Activated CD8-positive, alpha-beta T cell treated with anti-CD3 and anti-CD28 coated beads, Interleukin-2, amount 10 ng/mL, durations not matched to agents 7 days and 5 days (primary cell): ENCODE measurements around the gene DCHS2. TPM values are rescaled to one million over a fixed set of nuclear protein-coding genes. Genes with fewer than 3 reads are reported as not detected.

Source experiments
- ATAC-seq: fragments of 150-1000 bp; cut with Tn5 transposase; one replicate; pipeline ENCODE4 v1.10.0; 2021; ENCODE audit warnings: moderate library complexity
- CTCF ChIA-PET: fragments of 350-600 bp; sonication (Branson Sonifier 250); formaldehyde crosslinking; loops from one replicate; lab custom pipeline; 2021; ENCODE audit warnings: antibody characterized with exemption; lab: Charles Lee
- POLR2A ChIA-PET: fragments of 350-600 bp; sonication (Branson Sonifier 250); formaldehyde crosslinking; loops from one replicate; lab custom pipeline; 2021; ENCODE audit warnings: antibody characterized with exemption; lab: Charles Lee
- DNase-seq: peaks from one replicate; pipeline ENCODE4 v3.0.0-alpha.2; 2020
- H3K27ac Mint-ChIP-seq: one replicate; pipeline ENCODE4 v1.8.0; 2021; ENCODE audit warnings: mild to moderate bottlenecking, mixed read lengths
- H3K27me3 Mint-ChIP-seq: one replicate; pipeline ENCODE4 v1.8.0; 2021; ENCODE audit warnings: low read depth, mixed read lengths
- H3K36me3 Mint-ChIP-seq: one replicate; pipeline ENCODE4 v1.8.0; 2021; ENCODE audit warnings: low read depth, mixed read lengths
- H3K4me1 Mint-ChIP-seq: one replicate; pipeline ENCODE4 v1.8.0; 2021; ENCODE audit warnings: low read depth, mixed read lengths
- H3K4me3 Mint-ChIP-seq: one replicate; pipeline ENCODE4 v1.8.0; 2021; ENCODE audit warnings: mild to moderate bottlenecking, mixed read lengths
- H3K9me3 Mint-ChIP-seq: one replicate; pipeline ENCODE4 v1.8.0; 2022; ENCODE audit warnings: mixed read lengths; ENCODE audit not compliant: insufficient read depth
- total RNA-seq, 2 experiments: library from RNA; stranded (reverse); gene quantifications; one replicate each; pipeline ENCODE4 v1.2.3, GENCODE V29; 2021

Gene DCHS2
- total RNA-seq, 2 experiments from 2014 or later: not detected

DNA sequence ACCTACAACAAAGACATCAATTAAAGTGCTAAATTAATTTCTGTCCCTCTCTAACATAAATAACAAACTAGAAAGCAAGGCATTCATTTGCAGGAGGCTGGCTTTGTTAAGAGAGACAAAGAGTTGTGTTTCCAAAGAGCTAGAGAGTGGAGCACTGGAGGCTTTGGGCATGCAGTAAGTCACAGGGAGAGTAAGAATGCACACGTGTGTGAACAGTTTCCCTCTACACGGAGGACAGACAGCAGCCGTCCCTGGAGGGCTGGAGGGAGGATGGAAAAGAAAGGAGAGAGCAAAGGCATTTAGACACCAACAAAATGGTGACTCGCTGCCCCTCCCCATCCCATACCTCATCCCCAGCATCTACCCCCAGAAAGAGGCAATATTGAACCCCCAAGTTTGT is 20.4 kb upstream of the DCHS2 start:
- ChIA-PET POLR2A (no interaction called here), CTCF (no interaction called here)
- Mint-ChIP-seq H3K9me3 (no peaks in the 10 kb centered on the region), H3K27me3 (peaks cover 23% of the 10 kb centered on the region), H3K4me3 (no peak overlapping the region), H3K4me1 (no peaks in the 10 kb centered on the region), H3K27ac (no peak overlapping the region), H3K36me3 (no peaks in the 10 kb centered on the region)
- ATAC-seq (no peak), DNase-seq (no peak)

DNA sequence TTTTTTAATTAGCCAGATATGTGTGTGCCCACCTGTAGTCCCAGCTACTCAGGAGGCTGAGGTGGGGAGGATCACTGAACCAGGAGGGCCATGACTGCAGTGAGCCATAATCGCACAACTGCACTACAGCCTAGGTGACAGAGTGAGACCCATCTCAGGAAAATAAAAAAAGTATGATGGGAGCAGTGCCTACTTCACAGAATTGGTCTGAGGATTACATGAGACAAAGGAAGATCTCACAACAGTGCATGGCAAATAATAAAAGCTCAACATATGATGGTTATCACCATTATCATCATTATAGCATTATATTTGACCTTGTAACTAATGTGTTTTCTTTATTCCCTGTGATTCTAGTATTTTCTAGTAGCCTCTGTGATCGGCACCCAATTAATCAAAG is 19.9 kb upstream of the DCHS2 start:
- ATAC-seq (no peak), DNase-seq (no peak)
- Mint-ChIP-seq H3K36me3 (no peaks in the 10 kb centered on the region), H3K4me1 (no peaks in the 10 kb centered on the region), H3K9me3 (no peaks in the 10 kb centered on the region), H3K27me3 (peaks cover 26% of the 10 kb centered on the region), H3K27ac (no peak overlapping the region), H3K4me3 (no peak overlapping the region)
- ChIA-PET CTCF (no interaction called here), POLR2A (no interaction called here)

- Mint-ChIP-seq H3K4me3 (no peak overlapping the region), H3K27ac (no peak overlapping the region), H3K9me3 (no peaks in the 10 kb centered on the region), H3K27me3 (peaks cover 33% of the 10 kb centered on the region), H3K4me1 (no peaks in the 10 kb centered on the region), H3K36me3 (no peaks in the 10 kb centered on the region)
- DNase-seq (no peak), ATAC-seq (no peak)
- ChIA-PET CTCF (interaction anchor here (1.0 to 2.2 kb wide), 6 partner anchors 23 to 716 kb away, joined by 3 to 16 read pairs (median 4); partner anchors contain the start of gene PLRG1), POLR2A (no interaction called here)
Observed at GRCh38 chr4:154507156-154507555, 15.6 kb upstream of the DCHS2 start.

DNA sequence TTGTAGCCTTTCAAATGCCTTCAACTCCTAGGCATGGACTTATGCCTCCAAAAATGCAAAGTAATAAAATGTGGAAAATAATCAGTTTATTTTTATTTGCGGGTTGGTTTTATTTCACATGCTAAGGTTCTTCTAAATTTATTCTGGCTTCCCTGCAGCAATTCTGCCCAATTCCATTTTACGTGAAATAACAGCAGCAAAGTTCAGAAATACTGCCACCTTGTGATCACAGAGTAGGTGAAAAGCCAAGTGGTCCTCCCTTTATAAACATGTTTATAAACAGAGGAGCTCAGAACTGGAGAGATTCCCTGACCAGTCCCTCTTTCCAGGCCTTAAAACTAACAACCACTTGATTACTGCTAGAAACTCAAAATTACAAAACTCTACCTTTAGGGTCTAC is 14.7 kb upstream of the DCHS2 start:
- ChIA-PET POLR2A (no interaction called here), CTCF (interaction anchor here (0.8 to 2.2 kb wide), 7 partner anchors 10 to 715 kb away, joined by 3 to 16 read pairs (median 4); no protein-coding TSS in a partner anchor)
- H3K9me3 Mint-ChIP-seq: no peaks in the 10 kb centered on the region
- no peak for DNase-seq
- H3K4me1 Mint-ChIP-seq: no peaks in the 10 kb centered on the region
- peaks cover 33% of the 10 kb centered on the region for H3K27me3 Mint-ChIP-seq
- no peak overlapping the region for H3K27ac Mint-ChIP-seq
- no peak for ATAC-seq
- H3K4me3 Mint-ChIP-seq: no peak overlapping the region
- no peaks in the 10 kb centered on the region for H3K36me3 Mint-ChIP-seq

- Mint-ChIP-seq H3K9me3 (no peaks in the 10 kb centered on the region), H3K27ac (no peak overlapping the region), H3K4me3 (no peak overlapping the region), H3K36me3 (no peaks in the 10 kb centered on the region), H3K27me3 (peaks cover 38% of the 10 kb centered on the region), H3K4me1 (no peaks in the 10 kb centered on the region)
- POLR2A ChIA-PET: no interaction called here
- no peak for ATAC-seq
- no peak for DNase-seq
- CTCF ChIA-PET: interaction anchor here (1.0 to 1.4 kb wide), 3 partner anchors 10 to 171 kb away, joined by 3 to 4 read pairs (median 3); no protein-coding TSS in a partner anchor
Observed at GRCh38 chr4:154503598-154503997, 12.0 kb upstream of the DCHS2 start.

GRCh38 chr4:154502111-154502510 is 10.5 kb upstream of the DCHS2 start:
- H3K27me3 Mint-ChIP-seq: peaks cover 35% of the 10 kb centered on the region
- no peaks in the 10 kb centered on the region for H3K4me1 Mint-ChIP-seq
- POLR2A ChIA-PET: no interaction called here
- CTCF ChIA-PET: no interaction called here
- no peak overlapping the region for H3K4me3 Mint-ChIP-seq
- no peaks in the 10 kb centered on the region for H3K36me3 Mint-ChIP-seq
- no peak for DNase-seq
- H3K27ac Mint-ChIP-seq: no peak overlapping the region
- no peak for ATAC-seq
- H3K9me3 Mint-ChIP-seq: no peaks in the 10 kb centered on the region

DNA sequence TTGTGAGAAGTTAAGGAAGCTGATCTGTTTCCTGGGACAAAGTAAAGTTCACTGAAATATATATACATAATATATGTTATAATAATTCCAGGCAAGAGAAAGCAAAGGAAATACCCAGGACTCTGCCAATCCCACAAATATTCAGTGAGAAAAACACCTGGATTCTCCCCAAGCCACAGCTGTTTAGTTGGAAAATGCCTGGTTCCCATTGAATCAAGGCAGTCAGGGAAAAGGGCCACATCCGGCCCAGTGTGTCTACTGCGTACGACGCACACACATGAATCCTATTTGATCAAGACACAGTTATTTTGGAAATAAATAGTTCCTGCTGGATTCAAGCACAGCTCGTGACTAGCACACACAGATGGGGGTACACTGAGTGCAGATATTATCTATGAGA is 6.3 kb upstream of the DCHS2 start:
- no peak overlapping the region for H3K4me3 Mint-ChIP-seq
- no peaks in the 10 kb centered on the region for H3K36me3 Mint-ChIP-seq
- H3K27me3 Mint-ChIP-seq: peaks cover 34% of the 10 kb centered on the region
- ChIA-PET CTCF (no interaction called here), POLR2A (no interaction called here)
- no peaks in the 10 kb centered on the region for H3K4me1 Mint-ChIP-seq
- no peaks in the 10 kb centered on the region for H3K9me3 Mint-ChIP-seq
- DNase-seq (no peak), ATAC-seq (no peak)
- no peak overlapping the region for H3K27ac Mint-ChIP-seq

- Mint-ChIP-seq H3K36me3 (no peaks in the 10 kb centered on the region), H3K4me1 (peaks cover 16% of the 10 kb centered on the region), H3K27me3 (peaks cover 52% of the 10 kb centered on the region), H3K27ac (no peak overlapping the region), H3K4me3 (no peak overlapping the region), H3K9me3 (no peaks in the 10 kb centered on the region)
- POLR2A ChIA-PET: no interaction called here
- no peak for DNase-seq
- CTCF ChIA-PET: interaction anchor here (0.8 kb wide), 1 partner anchor 11 kb away, joined by 3 read pairs; no protein-coding TSS in a partner anchor
- no peak for ATAC-seq
Observed at GRCh38 chr4:154495867-154496266, 4.3 kb upstream of the DCHS2 start.

DNA sequence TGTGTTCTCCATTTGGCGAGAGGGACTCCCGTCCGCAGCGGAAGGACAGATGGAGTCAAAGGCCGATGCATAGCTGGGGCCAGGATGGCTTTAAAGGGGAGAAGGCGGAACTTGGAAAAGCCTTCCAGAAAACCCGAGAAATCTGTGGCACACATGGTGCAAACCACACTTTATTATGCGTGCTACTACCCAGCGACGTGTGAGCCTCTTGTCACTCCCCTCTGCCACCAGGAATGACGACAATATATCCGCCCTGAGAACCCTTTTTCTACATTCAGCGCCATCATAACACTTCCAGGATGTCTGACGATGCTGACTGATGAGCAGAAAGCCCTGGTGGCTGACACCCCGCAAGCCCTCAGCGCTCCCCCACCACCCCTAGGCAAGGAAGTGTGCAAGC is 689 bp upstream of the DCHS2 start:
- no peaks in the 10 kb centered on the region for H3K36me3 Mint-ChIP-seq
- H3K4me1 Mint-ChIP-seq: peaks cover 22% of the 10 kb centered on the region
- H3K9me3 Mint-ChIP-seq: no peaks in the 10 kb centered on the region
- H3K27me3 Mint-ChIP-seq: peaks cover 65% of the 10 kb centered on the region
- peak overlapping the region; percentile 45 for H3K4me3 Mint-ChIP-seq
- DNase-seq (no peak), ATAC-seq (no peak)
- H3K27ac Mint-ChIP-seq: no peak overlapping the region
- CTCF ChIA-PET: no interaction called here
- POLR2A ChIA-PET: no interaction called here

DNA sequence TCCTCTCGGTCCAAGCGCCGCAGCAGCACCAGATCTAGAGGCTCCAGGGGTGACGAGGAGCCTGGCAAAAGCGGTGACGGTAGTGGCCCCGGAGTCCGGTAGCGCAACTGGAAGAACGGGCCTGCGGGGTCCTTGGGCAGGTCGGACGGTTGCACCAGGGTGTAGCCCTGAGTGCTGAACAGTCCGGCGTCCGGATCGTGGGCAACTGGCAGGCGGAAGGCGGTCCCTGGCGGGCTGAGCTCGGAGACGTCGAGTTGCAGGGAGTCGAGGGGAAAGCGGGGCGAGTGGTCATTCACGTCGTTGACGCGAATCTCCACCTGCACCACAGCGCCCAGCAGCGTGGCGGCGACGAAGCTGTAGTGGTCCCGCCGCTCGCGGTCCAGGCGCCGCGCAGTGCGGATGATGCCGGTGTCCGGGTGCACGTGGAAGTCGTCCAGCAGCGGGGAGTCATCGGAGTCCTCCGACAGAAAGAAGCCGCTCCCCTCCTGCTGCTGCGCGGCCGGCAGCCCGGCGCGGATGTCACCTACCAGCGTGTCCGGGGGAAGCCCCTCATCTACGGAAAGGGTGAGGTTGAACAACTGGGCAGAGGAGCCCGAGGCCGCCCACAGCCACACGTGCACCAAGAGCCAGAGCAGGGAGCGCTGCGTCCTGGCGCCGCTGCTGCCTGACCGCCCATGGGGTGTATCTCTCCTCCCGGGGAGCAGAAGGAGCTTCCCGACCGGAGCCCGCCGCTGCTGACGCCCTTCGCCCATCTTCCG is 837 bp downstream of the DCHS2 start:
- Mint-ChIP-seq H3K27me3 (peaks cover 59% of the 10 kb centered on the region), H3K27ac (peak overlapping the region; percentile 34), H3K4me1 (peaks cover 22% of the 10 kb centered on the region), H3K9me3 (no peaks in the 10 kb centered on the region), H3K4me3 (peak overlapping the region; percentile 45), H3K36me3 (no peaks in the 10 kb centered on the region)
- CTCF ChIA-PET: no interaction called here
- peak; percentile 29 for ATAC-seq
- POLR2A ChIA-PET: no interaction called here
- peak; percentile 32 for DNase-seq

DNA sequence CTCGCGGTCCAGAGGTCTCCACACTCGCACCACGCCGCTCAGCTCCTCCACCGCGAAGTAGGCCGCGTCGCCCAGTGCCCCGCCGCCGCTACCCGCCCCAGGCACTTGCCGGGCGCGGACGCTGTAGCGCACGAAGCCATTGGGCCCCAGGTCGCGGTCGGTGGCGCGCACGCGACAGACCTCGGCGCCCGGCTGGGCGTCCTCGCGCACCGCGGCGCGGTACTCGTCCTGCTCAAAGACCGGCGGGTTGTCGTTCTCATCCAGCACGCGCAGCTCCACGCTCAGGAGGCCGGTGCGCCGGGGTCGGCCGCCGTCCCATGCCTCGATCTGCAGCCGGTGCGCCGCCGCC is 1.4 kb downstream of the DCHS2 start:
- no peaks in the 10 kb centered on the region for H3K36me3 Mint-ChIP-seq
- no peak overlapping the region for H3K27ac Mint-ChIP-seq
- DNase-seq: no peak
- peaks cover 57% of the 10 kb centered on the region for H3K27me3 Mint-ChIP-seq
- ChIA-PET CTCF (no interaction called here), POLR2A (no interaction called here)
- ATAC-seq: no peak
- no peaks in the 10 kb centered on the region for H3K9me3 Mint-ChIP-seq
- H3K4me1 Mint-ChIP-seq: peaks cover 22% of the 10 kb centered on the region
- peak overlapping the region; percentile 45 for H3K4me3 Mint-ChIP-seq

GRCh38 chr4:154489558-154490233 is 1.9 kb downstream of the DCHS2 start:
- no peak for DNase-seq
- no peaks in the 10 kb centered on the region for H3K36me3 Mint-ChIP-seq
- H3K9me3 Mint-ChIP-seq: no peaks in the 10 kb centered on the region
- H3K4me1 Mint-ChIP-seq: peaks cover 22% of the 10 kb centered on the region
- no peak overlapping the region for H3K27ac Mint-ChIP-seq
- H3K27me3 Mint-ChIP-seq: peaks cover 57% of the 10 kb centered on the region
- ChIA-PET CTCF (no interaction called here), POLR2A (no interaction called here)
- H3K4me3 Mint-ChIP-seq: no peak overlapping the region
- ATAC-seq: no peak
